Ovary (tissue), 9 donors: ENCODE measurements around the gene HOXC12. TPM values are rescaled to one million over a fixed set of nuclear protein-coding genes. Genes with fewer than 3 reads are reported as not detected.
A peak's percentile ranks its signal among the peaks of the same experiment; 100 is the strongest.

Source experiments
- DNase-seq, 5 donors: peaks; one replicate each; pipeline ENCODE4 v3.0.0-alpha.2; 2019 to 2020
- H3K27ac ChIP-seq, 2 donors: fragments of 200-600 bp; one replicate each; pipeline versions ENCODE4 v1.5.1 to v1.8.0; 2019 to 2022
- H3K27me3 ChIP-seq: fragments of 200-600 bp; one replicate; pipeline ENCODE4 v1.8.0; 2022
- H3K36me3 ChIP-seq: fragments of 200-600 bp; sonication (generic); one replicate; pipeline ENCODE4 v1.5.1; 2019
- H3K4me1 ChIP-seq: one replicate; pipeline ENCODE4 v1.8.1; 2013; ENCODE audit warnings: mild to moderate bottlenecking, moderate library complexity; ENCODE audit not compliant: insufficient read depth
- H3K4me3 ChIP-seq: fragments of 200-600 bp; sonication (generic); one replicate; pipeline ENCODE4 v1.5.1; 2017
- H3K9me3 ChIP-seq, 2 donors: fragments of 200-600 bp in 1 of 2; sonication (generic) in 1 of 2; one replicate each; pipeline versions ENCODE4 v1.5.1 to v1.8.1; 2013 to 2019; ENCODE audit warnings: mild to moderate bottlenecking in 1 of 2, moderate library complexity in 1 of 2
- CTCF ChIP-seq, 3 donors: fragments of 450-650 bp in 2 of 3; fragments of 200-600 bp in 1 of 3; IDR thresholded peaks; one replicate each; pipeline versions ENCODE4 v1.5.1 to v1.8.0; 2016 to 2022; ENCODE audit warnings: antibody characterized with exemption in 3 of 3, mild to moderate bottlenecking in 1 of 3
- EP300 ChIP-seq: sonication (generic); formaldehyde crosslinking; IDR thresholded peaks from one replicate; pipeline ENCODE4 v1.6.1; 2017; ENCODE audit warnings: antibody characterized with exemption
- POLR2A ChIP-seq: fragments of 450-650 bp; IDR thresholded peaks from one replicate; pipeline ENCODE4 v1.6.1; 2017; ENCODE audit warnings: antibody characterized with exemption, mild to moderate bottlenecking, moderate library complexity
- WGBS, 3 donors: extraction: QIAGEN DNeasy Blood & Tissue Kit in 1 of 3; methylation state at CpG; one replicate each; pipeline versions ENCODE4 v1.1.5 to v1.1.7; 2013 to 2017; 5-methylcytosine and 5-hydroxymethylcytosine counted together
- intact Hi-C, 4 donors: fragments of 100-400 bp; cut with DNase I; formaldehyde crosslinking; loops; one replicate each; pipeline versions ENCODE4 v1.11.0 to v1.15.1; 2022 to 2023
- polyA plus RNA-seq, 2 donors: library from polyadenylated mRNA; stranded (reverse); fragments of 200-250 nt in 1 of 2; fragments of 350-450 nt in 1 of 2; fragmentation: Illumina TruSeq in 1 of 2; extraction: RNeasy Lipid Tissue Mini Kit (QIAGEN cat#74804) in 1 of 2; gene quantifications; one replicate each; pipeline ENCODE4 v1.2.3, GENCODE V29; 2013 to 2014
- total RNA-seq, 7 donors: library from RNA; depleted of rRNA in 2 of 7; stranded (reverse); fragments of >200 nt in 2 of 7; fragmentation: NEBNext Ultra II Directional in 3 of 7; extraction: Animal tissue kit (Norgen Biotek cat#: 25700) in 3 of 7; gene quantifications; one replicate each; pipeline versions ENCODE4 v1.1.0 to v1.2.4, GENCODE V29; 2016 to 2023
- donor health status: DM: no; HTN: no; CAD: no; lungs with moderate emphysema.
- donor health status: DM: no; HTN: no; CAD: no.
- donor health status: Bipolar disorder and iron deficiency.
- donor health status: DM: yes; HTN: yes; CAD: no.
- donor health status: DM: no; HTN: no; CAD: no.
- donor health status: DM: yes; HTN: yes; CAD: no.

HOXC12 gene
- total and polyA plus RNA-seq, 9 donors, result not detected

GRCh38 chr12:53972722-53973235, 18.1 kb downstream of the HOXC12 start, which contains the start of gene HOXC11:
Gene HOXC11 (plus strand): TSS chr12:53973126. CDS start chr12:53973242, 116 bp downstream.
- DNase-seq, result no peak
- no peak within 1 kb of the TSS for H3K27ac ChIP-seq
- H3K4me1 ChIP-seq, result peaks cover 2% of the 10 kb centered on the region
- peak within 1 kb of the TSS; percentile 31 for H3K4me3 ChIP-seq
- no peaks in the 10 kb centered on the region for H3K36me3 ChIP-seq
- H3K27me3 ChIP-seq, result no peaks in the 10 kb centered on the region
- TF ChIP-seq POLR2A (no peak), CTCF (IDR thresholded peaks at IDR 0.05) (no peak), EP300 (no peak)
- no peaks in the 10 kb centered on the region for H3K9me3 ChIP-seq
- intact Hi-C loops, result no loop called here
- WGBS, 3 donors, result 5 to 13% (median 7%) methylated on average over 21 of the region's 21 CpGs

- Histone ChIP-seq H3K27me3 (no peaks in the 10 kb centered on the region), H3K4me3 (peak overlapping the region; percentile 31), H3K36me3 (no peaks in the 10 kb centered on the region), H3K9me3 (no peaks in the 10 kb centered on the region), H3K4me1 (peaks cover 2% of the 10 kb centered on the region), H3K27ac (no peak overlapping the region)
- peak in 1 of 5 donors; percentile 34 for DNase-seq
- TF ChIP-seq EP300 (no peak), CTCF (IDR thresholded peaks at IDR 0.05) (no peak)
- 3 to 5% (median 4%) methylated on average over 60 to 71 of the region's 71 CpGs for WGBS, 3 donors
- intact Hi-C loops, result no loop called here
Measured at GRCh38 chr12:53973236-53974042, 18.7 kb downstream of the HOXC12 start.

- DNase-seq, result peak in 1 of 5 donors; percentile 48
- no peaks in the 10 kb centered on the region for H3K9me3 ChIP-seq
- no peak within 1 kb of the TSS for H3K27ac ChIP-seq
- H3K27me3 ChIP-seq, result no peaks in the 10 kb centered on the region
- H3K36me3 ChIP-seq, result no peaks in the 10 kb centered on the region
- 2 to 3% (median 3%) methylated on average over 51 to 63 of the region's 63 CpGs for whole genome bisulfite sequencing, 3 donors
- intact Hi-C loops, result no loop called here
- TF ChIP-seq POLR2A (no peak), EP300 (no peak), CTCF (IDR thresholded peaks at IDR 0.05) (no peak)
- H3K4me3 ChIP-seq, result peak within 1 kb of the TSS; percentile 31
- H3K4me1 ChIP-seq, result peaks cover 2% of the 10 kb centered on the region
Measured at GRCh38 chr12:53974084-53975063, 19.7 kb downstream of the HOXC12 start, which contains the start of gene HOTAIR. Gene HOTAIR (minus strand): TSS chr12:53974954.

- no peaks in the 10 kb centered on the region for H3K9me3 ChIP-seq
- no peak for DNase-seq
- H3K4me1 ChIP-seq, result peaks cover 2% of the 10 kb centered on the region
- intact Hi-C loops, result no loop called here
- peak overlapping the region; percentile 31 for H3K4me3 ChIP-seq
- H3K27ac ChIP-seq, result no peak overlapping the region
- WGBS, 3 donors, result 3 to 4% (median 3%) methylated on average over 25 of the region's 25 CpGs
- H3K36me3 ChIP-seq, result no peaks in the 10 kb centered on the region
- TF ChIP-seq POLR2A (no peak), EP300 (no peak), CTCF (IDR thresholded peaks at IDR 0.05) (no peak)
- H3K27me3 ChIP-seq, result no peaks in the 10 kb centered on the region
Measured at GRCh38 chr12:53975064-53975471, 20.4 kb downstream of the HOXC12 start.
